VCaP (cell line): ENCODE data around the gene COMMD10.

Experiments used
- H3K27ac ChIP-seq: fragments of 450-650 bp; 2 replicates; pipeline ENCODE4 v1.5.1; 2017
- TF ChIP-seq, protein P1 (sequence below): fragments of 450-650 bp; conservative IDR thresholded peaks from 2 replicates; pipeline ENCODE4 v1.5.1; 2017; ENCODE audit warnings: mild to moderate bottlenecking, moderate library complexity

COMMD10 gene

DNA sequence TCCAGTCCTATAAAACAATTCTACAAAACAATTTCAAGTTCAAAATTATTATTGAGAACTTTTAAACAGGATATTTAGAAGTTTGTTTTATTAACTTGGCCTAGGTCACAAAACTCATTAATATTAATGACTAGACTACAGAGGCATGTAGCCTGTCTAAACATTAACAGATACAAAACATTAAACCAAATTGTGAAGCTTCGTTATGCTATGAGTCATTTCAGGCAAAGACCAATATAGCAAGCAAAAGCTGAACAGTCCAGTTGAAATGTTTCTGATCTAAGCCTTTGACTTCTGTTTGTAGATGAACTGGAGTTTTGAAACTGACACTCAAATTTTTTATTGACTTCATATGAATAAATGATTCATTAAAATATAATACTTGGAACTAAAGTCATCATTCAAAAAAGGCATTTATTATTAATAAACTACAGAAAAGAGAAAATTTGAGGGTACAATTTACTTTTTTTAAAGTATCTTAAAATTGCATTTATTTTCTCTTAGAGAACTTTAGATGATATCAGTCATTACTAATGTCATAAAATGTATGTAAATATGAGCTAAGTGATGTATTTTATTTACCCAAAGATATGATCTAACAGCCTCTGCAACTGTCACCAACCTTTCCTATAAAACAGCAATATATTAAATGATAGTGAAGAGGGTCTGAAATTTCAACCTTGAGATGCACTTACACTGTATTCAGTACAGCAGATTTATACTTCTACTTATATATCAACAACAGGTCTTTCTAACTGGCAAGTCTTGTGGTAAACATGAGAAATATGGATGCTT, 188.8 kb downstream of the COMMD10 start:
- no peak overlapping the region; the same call in 1 of the 2 replicates for H3K27ac ChIP-seq
- TF ChIP-seq, protein P1, sequence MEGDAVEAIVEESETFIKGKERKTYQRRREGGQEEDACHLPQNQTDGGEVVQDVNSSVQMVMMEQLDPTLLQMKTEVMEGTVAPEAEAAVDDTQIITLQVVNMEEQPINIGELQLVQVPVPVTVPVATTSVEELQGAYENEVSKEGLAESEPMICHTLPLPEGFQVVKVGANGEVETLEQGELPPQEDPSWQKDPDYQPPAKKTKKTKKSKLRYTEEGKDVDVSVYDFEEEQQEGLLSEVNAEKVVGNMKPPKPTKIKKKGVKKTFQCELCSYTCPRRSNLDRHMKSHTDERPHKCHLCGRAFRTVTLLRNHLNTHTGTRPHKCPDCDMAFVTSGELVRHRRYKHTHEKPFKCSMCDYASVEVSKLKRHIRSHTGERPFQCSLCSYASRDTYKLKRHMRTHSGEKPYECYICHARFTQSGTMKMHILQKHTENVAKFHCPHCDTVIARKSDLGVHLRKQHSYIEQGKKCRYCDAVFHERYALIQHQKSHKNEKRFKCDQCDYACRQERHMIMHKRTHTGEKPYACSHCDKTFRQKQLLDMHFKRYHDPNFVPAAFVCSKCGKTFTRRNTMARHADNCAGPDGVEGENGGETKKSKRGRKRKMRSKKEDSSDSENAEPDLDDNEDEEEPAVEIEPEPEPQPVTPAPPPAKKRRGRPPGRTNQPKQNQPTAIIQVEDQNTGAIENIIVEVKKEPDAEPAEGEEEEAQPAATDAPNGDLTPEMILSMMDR = no peak

GRCh38 chr5:116274251-116274650, 189.4 kb downstream of the COMMD10 start:
- TF ChIP-seq, protein P1 = no peak
- no peak overlapping the region for H3K27ac ChIP-seq

DNA sequence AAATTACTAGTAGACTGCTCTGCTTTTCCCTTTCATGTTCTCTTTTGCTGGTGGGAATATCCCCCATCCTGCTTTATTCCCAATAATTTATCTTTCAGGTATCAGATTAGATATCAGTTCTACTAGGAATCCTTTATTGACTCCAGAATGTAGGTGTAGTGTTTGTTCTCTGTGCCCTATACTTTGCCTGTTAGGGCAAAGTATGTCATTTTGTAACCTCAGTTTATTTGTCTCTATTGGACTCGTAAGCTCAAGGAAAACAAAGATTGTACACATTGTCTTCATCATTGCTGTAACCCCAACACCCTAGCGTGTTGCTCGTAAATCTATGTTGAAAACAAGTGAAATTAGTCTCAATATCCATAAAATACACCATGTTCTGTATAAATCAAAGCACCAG, 190.5 kb downstream of the COMMD10 start:
- TF ChIP-seq, protein P1 = no peak

GRCh38 chr5:116276952-116277351, 192.1 kb downstream of the COMMD10 start:
- H3K27ac ChIP-seq = no peak overlapping the region
- TF ChIP-seq, protein P1 = no peak

More for the DNA sequence above, 190.5 kb downstream of the COMMD10 start:
- no peak overlapping the region for H3K27ac ChIP-seq

DNA sequence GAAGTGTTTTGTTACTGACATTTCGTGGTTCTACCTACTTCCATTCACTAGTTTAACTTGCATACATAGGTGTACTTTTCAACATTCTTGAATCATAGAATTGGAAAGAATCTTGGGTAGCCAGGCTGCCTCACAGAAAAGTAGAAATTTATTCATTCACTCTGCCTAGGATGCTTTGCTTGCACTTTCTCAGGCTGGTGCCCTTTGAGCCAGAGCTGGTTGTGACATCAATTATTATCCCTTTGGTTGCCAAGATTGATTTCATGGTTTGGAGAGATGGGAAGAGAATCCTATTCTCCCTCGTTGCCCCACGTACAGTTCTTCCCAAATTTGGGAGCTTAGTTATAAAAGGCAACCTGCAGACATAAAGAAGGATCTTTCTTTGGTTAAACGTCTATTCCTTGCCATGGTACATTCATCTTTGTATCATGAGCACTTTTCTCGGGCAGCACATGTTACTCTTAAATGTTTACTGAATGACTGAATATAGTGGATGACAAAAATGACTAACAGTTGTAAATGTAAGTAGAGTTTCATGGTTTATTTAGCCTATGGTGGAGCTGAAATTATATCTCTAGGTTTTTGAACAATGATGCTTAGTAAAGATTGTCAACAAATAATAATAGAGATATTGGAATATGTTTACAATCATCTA, 195.5 kb downstream of the COMMD10 start:
- TF ChIP-seq, protein P1 = no peak
- no peak overlapping the region for H3K27ac ChIP-seq

DNA sequence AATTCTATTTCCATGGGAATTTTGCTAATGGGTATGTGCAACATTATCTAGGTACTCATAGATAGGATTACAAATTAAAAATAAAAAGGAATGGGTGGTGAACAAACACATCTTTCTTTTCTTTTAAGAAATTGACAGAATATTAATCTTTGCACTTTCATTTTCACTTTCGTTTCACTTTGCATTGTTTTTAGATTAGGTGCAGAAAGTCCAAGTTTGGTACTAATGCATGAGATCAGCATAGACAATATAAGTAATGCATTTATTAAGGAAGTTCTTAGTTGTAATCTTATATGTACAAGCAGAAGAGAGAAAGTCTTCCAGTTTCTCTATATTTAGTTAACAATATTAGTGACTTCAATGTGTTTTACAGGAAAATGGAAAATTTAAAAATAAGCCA, 196.5 kb downstream of the COMMD10 start:
- TF ChIP-seq, protein P1 = no peak
- H3K27ac ChIP-seq = no peak overlapping the region

- no peak overlapping the region for H3K27ac ChIP-seq
- TF ChIP-seq, protein P1 = no peak
These were observed 203.7 kb downstream of the COMMD10 start for GRCh38 chr5:116288524-116288923.
